ENCODE measurements around the gene CNNM2. TPM values are rescaled to one million over a fixed set of nuclear protein-coding genes. Genes with fewer than 3 reads are reported as not detected.

CNNM2 gene
- total RNA-seq, result 8.3 and 12.7 TPM in 2 replicates

GRCh38 chr10:102917962-102918816 lies at the start of gene CNNM2:
CNNM2 (plus strand) TSS chr10:102918294; CDS start chr10:102918481, 187 bp downstream.

GRCh38 chr10:102869258-102870198 lies 48.6 kb upstream of the CNNM2 start, which contains the start of gene AS3MT:
AS3MT (plus strand) TSS chr10:102869470; CDS start chr10:102869593, 123 bp downstream.

Other genes starting within 250 kb of the CNNM2 start
- gene ARL3, start 203.9 kb upstream of the CNNM2 start, total RNA-seq, result 6.1 and 10.6 TPM in 2 replicates
- 2.6 and 5.4 TPM in 2 replicates for gene SFXN2, start 203.7 kb upstream of the CNNM2 start, total RNA-seq
- 54.1 and 73.6 TPM in 2 replicates for gene WBP1L, start 174.3 kb upstream of the CNNM2 start, total RNA-seq
- not detected in 2 replicates for gene CYP17A1, start 80.9 kb upstream of the CNNM2 start, total RNA-seq
- gene BORCS7, start 64.0 kb upstream of the CNNM2 start, total RNA-seq, result 18.5 and 21.7 TPM in 2 replicates
- gene AS3MT, start 48.8 kb upstream of the CNNM2 start, total RNA-seq, result 6.4 and 7.6 TPM in 2 replicates

All from smooth muscle cell of trachea (primary cell).